Measurements from ENCODE around the gene PPAT. TPM values are rescaled to one million over a fixed set of nuclear protein-coding genes. Genes with fewer than 3 reads are reported as not detected.

Gene PPAT
- total RNA-seq, 1 donor = 8.3 TPM

DNA sequence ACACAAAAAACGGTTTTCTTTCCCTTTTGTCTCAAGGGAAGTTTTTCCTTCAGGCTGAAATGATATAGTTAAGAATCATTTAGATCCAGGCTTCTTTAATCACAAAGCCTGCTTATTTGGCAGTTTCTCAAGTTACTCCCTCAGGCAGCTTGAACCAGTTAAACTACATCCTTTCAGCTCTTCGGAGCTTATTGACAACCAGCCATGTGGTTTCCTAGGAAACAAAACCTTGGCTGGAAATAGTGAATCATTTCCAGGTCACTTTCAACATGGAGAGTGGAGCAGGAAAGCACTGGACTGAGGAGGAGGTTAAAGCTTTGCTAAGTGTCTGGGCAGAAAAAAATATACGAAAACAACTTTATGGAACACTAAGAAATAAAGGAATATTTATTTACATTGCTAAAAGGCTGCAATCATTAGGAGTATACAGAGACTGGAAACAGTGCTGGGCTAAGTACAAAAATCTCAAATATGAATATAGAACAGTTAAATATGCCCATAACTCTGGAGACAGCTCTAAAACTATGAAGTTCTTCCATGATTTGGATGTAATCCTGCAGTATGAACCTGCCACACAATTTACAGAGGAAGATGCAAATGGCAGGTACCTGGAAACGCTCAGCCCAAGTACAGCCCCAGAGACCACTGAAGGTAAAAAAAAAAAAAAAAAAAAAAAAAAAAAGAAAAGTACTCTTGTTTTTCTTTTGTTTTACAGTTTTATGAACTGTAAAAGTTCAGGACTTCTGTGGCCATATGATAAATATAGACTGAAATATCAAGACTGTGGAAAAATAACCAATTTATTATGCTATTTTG is 25.0 kb downstream of the PPAT start:
- Histone ChIP-seq H3K79me2 (ENCODE audit: insufficient read depth, low read length) (peaks cover 31% of the 10 kb centered on the region), H3K27me3 (ENCODE audit: insufficient read depth, low read length) (no peaks in the 10 kb centered on the region), H3K4me1 (ENCODE audit: insufficient read depth, low read length) (peaks cover 22% of the 10 kb centered on the region), H3K4me2 (ENCODE audit: insufficient read depth, low read length) (peak overlapping the region; percentile 83), H3K27ac (ENCODE audit: low read depth, low read length) (peak overlapping the region; percentile 84), H2AFZ (ENCODE audit: low read length) (peak overlapping the region; percentile 45), H3K9me3 (ENCODE audit: low read depth, low read length) (no peaks in the 10 kb centered on the region), H3K36me3 (ENCODE audit: insufficient read depth, low read length) (peaks cover 7% of the 10 kb centered on the region), H4K20me1 (ENCODE audit: insufficient read depth, low read length) (no peaks in the 10 kb centered on the region), H3K4me3 (ENCODE audit: insufficient read depth, low read length) (peak overlapping the region; percentile 53)
- TF ChIP-seq CTCF (IDR thresholded peaks at IDR 0.05; ENCODE audit: extremely low read depth, low read depth, low read length) = no peak
- peak; percentile 85 for DNase-seq (ENCODE audit: insufficient read length, low spot score, missing footprints)

DNA sequence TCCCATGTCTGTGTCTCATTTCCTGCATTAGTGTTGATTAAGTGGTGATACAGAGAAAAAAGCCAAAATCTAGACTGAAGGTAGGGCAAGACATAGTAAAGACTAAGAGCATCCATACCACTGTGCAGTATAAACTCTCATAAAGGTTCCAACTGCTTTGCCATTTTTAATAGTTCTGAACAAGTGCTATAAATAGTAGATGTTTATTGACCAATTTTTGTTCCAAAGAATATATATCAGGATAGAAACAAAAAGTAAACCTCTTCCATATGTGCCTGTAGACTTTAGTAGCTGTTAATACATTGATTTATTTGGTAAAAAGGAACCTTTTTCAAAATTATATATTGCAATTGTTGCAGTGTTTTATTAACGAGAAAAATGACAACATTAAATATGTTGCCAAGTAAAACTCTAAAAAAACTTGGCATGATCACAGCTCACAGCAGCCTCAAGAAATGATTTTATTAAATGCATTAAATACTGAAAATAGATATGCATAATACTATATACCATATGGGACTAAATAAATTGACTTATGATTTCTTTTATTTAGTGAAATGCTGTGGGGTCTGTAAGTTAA is 25.8 kb downstream of the PPAT start:
- Histone ChIP-seq H3K27ac (ENCODE audit: low read depth, low read length) (peak overlapping the region; percentile 84), H3K4me3 (ENCODE audit: insufficient read depth, low read length) (peak overlapping the region; percentile 46), H3K36me3 (ENCODE audit: insufficient read depth, low read length) (peaks cover 7% of the 10 kb centered on the region), H3K27me3 (ENCODE audit: insufficient read depth, low read length) (no peaks in the 10 kb centered on the region), H3K9me3 (ENCODE audit: low read depth, low read length) (no peaks in the 10 kb centered on the region), H2AFZ (ENCODE audit: low read length) (peak overlapping the region; percentile 56), H3K4me1 (ENCODE audit: insufficient read depth, low read length) (peaks cover 18% of the 10 kb centered on the region), H4K20me1 (ENCODE audit: insufficient read depth, low read length) (no peaks in the 10 kb centered on the region), H3K79me2 (ENCODE audit: insufficient read depth, low read length) (peaks cover 31% of the 10 kb centered on the region), H3K4me2 (ENCODE audit: insufficient read depth, low read length) (peak overlapping the region; percentile 83)
- no peak for DNase-seq (ENCODE audit: insufficient read length, low spot score, missing footprints)
- TF ChIP-seq CTCF (IDR thresholded peaks at IDR 0.05; ENCODE audit: extremely low read depth, low read depth, low read length) = no peak

- no peaks in the 10 kb centered on the region for H3K9me3 ChIP-seq (ENCODE audit: low read depth, low read length)
- peaks cover 8% of the 10 kb centered on the region for H3K36me3 ChIP-seq (ENCODE audit: insufficient read depth, low read length)
- no peaks in the 10 kb centered on the region for H3K27me3 ChIP-seq (ENCODE audit: insufficient read depth, low read length)
- no peak overlapping the region for H3K4me2 ChIP-seq (ENCODE audit: insufficient read depth, low read length)
- no peak for TF ChIP-seq CTCF (IDR thresholded peaks at IDR 0.05; ENCODE audit: extremely low read depth, low read depth, low read length)
- H3K27ac ChIP-seq (ENCODE audit: low read depth, low read length) = peak overlapping the region; percentile 84
- H4K20me1 ChIP-seq (ENCODE audit: insufficient read depth, low read length) = no peaks in the 10 kb centered on the region
- no peak for DNase-seq (ENCODE audit: insufficient read length, low spot score, missing footprints)
- H3K79me2 ChIP-seq (ENCODE audit: insufficient read depth, low read length) = peaks cover 31% of the 10 kb centered on the region
- peaks cover 16% of the 10 kb centered on the region for H3K4me1 ChIP-seq (ENCODE audit: insufficient read depth, low read length)
- no peak overlapping the region for H2AFZ ChIP-seq (ENCODE audit: low read length)
- no peak overlapping the region for H3K4me3 ChIP-seq (ENCODE audit: insufficient read depth, low read length)
Observed at GRCh38 chr4:56408978-56409377, 26.4 kb downstream of the PPAT start.

DNA sequence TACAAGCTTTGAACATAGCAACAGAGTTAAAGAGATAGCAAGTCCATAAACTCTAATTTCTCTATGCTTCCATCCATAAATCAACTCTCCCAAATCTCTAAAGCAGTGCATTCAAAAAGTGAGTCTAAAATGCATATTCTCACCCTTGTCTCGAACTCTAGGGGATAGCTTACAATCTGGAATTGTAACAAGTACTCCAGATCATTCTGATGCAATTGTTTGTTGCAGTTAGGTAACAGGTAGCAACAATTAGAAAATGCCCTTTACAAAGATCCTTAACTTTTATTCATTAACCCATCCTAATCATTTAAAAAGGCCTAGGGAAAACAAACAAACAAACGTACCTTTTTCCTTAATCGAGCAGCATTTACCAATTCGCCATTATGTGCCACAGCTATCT is 29.3 kb downstream of the PPAT start:
- Histone ChIP-seq H3K9me3 (ENCODE audit: low read depth, low read length) (no peaks in the 10 kb centered on the region), H3K4me2 (ENCODE audit: insufficient read depth, low read length) (no peak overlapping the region), H3K27ac (ENCODE audit: low read depth, low read length) (no peak overlapping the region), H3K4me1 (ENCODE audit: insufficient read depth, low read length) (peaks cover 16% of the 10 kb centered on the region), H4K20me1 (ENCODE audit: insufficient read depth, low read length) (no peaks in the 10 kb centered on the region), H3K27me3 (ENCODE audit: insufficient read depth, low read length) (no peaks in the 10 kb centered on the region), H2AFZ (ENCODE audit: low read length) (no peak overlapping the region), H3K79me2 (ENCODE audit: insufficient read depth, low read length) (peaks cover 12% of the 10 kb centered on the region), H3K36me3 (ENCODE audit: insufficient read depth, low read length) (peaks cover 15% of the 10 kb centered on the region), H3K4me3 (ENCODE audit: insufficient read depth, low read length) (no peak overlapping the region)
- DNase-seq (ENCODE audit: insufficient read length, low spot score, missing footprints) = no peak
- no peak for TF ChIP-seq CTCF (IDR thresholded peaks at IDR 0.05; ENCODE audit: extremely low read depth, low read depth, low read length)
